ENCODE results near the gene TMEM236. TPM values are rescaled to one million over a fixed set of nuclear protein-coding genes. Genes with fewer than 3 reads are reported as not detected.

Gene TMEM236
- 0.11 and 0.12 TPM in 2 replicates for total RNA-seq

DNA sequence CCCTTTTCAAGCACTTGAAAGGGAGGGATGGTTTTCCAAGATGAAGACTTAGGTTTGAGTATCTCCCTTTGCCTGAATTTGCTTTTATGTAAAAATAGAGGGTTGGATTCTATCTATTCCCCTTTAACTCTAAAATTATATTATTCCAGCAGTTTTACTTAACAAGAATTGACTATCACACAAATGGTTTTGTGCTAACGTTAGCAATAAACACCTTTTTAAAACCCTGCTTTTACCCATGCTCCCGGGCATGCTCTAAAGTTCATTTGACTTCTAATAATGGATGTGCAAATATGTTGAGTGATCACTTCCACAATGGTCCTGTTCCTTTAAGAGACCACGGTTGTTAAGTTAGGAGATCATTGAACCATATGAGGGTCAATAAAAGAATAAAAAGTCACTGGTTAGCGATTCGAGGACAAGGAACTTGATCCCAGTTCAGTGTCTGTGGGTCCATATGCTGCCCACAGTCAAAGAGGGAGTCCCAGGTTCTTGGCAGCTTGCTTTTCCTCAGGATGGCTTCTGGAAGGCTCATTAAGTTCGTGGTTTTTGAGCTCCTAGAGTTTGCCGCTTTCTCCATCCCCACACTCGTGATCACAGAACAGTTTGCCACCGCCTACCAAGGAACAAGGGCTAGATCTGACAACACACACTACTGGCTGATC lies at the start of gene TMEM236:
Gene TMEM236 (plus strand): TSS at position 421 of the 665 bp plus-strand sequence. CDS start 95 bp downstream, at position 516.

GRCh38 chr10:17808971-17809841 lies 57.2 kb downstream of the TMEM236 start, which contains the start of gene MRC1:
Gene MRC1, plus strand, starts transcription at chr10:17809348. Its CDS starts 118 bp downstream, at chr10:17809466.

Other genes starting within 250 kb of the TMEM236 start
- 32.0 and 42.6 TPM in 2 replicates for gene HACD1, start 134.8 kb upstream of the TMEM236 start, total RNA-seq
- gene STAM, start 108.0 kb upstream of the TMEM236 start, total RNA-seq, result 21.5 and 25.4 TPM in 2 replicates
- under 0.01 and 0.12 TPM in 2 replicates for gene MRC1, start 57.1 kb downstream of the TMEM236 start, total RNA-seq
- gene SLC39A12, start 199.7 kb downstream of the TMEM236 start, total RNA-seq, result under 0.01 TPM in 1 of 2 replicates, not detected in the other